HG03097 (cell line): ENCODE measurements around the gene RASAL2.

Experiments used
- ATAC-seq: cut with Tn5 transposase; IDR thresholded peaks from one replicate; pipeline ENCODE4 v1.9.1; 2021; ENCODE audit not compliant: unreplicated experiment, low FRiP score

Gene RASAL2

DNA sequence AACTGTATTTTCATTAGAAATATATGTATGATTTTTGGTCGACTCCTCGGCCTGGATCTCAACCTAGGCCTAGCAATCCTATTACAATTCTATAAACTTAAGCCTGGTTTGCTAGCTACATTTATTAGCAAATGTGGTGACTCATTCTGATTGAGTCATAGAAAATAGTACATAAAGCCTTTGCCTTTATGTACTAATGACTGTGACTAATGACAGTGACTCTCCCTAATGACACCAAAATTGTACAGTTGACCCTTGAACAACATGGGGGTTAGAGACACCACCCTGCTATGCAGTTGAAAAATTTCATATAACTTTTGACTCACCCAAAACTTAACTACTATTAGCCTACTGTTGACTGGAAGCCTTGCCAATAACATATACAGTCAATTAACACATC, 324.0 kb downstream of the RASAL2 start:
- no peak for ATAC-seq

DNA sequence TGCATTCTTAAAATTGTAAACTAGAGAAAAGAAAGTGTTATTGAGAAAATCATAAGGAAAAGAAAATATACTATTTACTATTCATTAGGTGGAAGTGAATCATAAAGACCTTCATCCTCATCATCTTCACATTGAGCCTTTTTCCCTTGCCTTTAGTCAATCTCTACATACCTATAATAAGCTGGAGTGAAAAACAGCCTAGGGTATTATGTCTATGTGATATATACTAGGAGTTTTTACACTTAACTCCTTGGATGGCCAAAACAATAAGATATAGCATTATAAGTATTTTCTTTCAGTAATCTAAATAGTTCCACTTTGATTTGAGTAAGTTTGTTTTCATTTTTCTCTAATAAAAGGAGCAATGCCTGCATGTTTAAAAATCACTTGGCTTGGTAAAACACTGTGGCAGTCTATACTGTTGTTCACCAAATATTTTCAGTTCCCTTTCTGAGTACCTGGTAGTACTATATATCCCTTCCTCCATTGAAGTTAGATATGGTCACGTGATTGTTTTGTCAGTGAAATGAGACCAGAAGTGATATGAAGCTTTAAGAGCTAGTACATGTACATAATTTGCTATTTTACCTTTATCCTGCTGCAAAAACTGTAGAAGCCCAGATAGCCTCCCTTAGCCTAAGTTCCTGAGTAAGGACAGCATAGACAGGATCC, 324.5 kb downstream of the RASAL2 start:
- peak; percentile 88 for ATAC-seq

DNA sequence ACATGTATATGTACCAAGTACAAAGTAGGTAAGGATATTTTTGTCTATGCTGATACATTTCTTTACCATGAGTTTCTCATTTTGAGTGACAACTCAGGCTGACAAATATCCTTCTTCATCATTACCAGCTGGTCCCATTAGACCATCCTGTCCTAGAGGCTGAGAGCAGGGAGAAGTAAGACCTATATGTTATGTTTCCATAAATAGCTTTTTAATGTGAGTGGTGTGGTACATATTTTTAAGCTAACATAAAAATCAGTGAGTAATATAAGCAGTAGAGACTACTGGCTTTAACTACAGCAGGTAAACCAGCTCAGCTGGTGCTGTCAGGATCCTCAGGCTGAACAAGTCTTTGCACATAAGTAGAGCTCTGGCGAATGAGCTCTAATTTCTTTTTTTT, 340.5 kb downstream of the RASAL2 start:
- no peak for ATAC-seq

DNA sequence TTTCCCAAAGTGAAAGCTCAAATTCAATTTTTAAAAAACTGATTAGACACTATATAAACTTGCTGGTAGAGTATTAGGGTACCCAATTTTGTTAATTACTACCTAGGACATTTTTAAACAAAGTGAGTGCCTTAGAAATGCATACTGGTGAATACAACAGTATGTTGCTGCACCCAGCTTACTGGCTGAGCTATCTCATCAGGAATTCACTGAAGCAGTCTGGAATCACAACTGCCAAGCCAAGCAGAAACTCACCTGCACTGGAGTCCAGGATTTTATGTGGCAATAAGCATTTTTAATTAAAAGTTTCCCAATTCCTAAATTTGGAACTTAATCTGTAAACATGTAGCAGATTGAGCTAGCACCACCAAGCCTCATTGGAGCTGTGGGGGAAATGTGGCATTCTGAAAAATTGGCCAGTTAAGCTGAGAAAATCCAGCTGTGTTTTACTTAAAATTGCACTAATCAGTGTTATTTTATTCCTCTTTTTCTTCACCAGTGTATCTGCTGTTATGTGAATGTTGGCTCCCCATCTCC, 341.1 kb downstream of the RASAL2 start:
- ATAC-seq = no peak

DNA sequence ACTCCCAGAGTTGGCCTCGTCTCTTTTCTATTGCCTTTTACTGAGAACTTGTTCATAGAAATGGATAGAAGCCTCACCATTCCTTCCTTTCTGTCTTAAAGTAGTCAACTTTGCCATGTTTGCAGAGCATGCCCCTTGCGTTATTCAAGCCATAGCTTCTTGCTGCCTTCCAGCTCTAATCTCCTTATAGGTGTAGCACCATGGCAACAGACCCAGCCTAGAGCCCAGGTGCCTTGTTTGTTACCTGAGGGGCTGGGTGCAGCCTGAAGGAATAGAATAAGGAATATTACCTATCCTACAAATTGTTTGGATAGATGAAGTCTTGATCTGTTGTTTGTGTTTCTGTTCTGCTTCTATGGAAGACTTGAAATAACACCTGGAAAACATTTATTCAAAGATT, 343.0 kb downstream of the RASAL2 start:
- no peak for ATAC-seq

DNA sequence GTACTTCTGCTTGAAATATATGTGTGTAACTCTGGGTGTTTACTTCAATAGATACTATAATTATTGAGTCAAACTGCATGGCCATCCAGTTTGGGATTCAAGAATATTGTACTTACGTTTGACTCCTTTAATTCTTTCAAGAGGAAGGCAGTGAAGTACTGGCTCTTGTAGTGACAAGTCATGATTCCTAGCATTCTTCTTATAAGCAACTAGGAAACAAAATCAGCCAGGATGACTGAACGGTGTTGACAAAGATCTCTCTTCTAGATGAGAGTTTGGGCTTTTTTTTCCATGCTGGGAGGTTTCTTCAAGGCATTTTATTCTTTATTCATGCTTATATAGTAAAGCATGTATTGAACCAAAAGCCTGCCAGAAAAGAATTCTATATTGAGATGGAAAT, 344.5 kb downstream of the RASAL2 start:
- ATAC-seq = no peak

DNA sequence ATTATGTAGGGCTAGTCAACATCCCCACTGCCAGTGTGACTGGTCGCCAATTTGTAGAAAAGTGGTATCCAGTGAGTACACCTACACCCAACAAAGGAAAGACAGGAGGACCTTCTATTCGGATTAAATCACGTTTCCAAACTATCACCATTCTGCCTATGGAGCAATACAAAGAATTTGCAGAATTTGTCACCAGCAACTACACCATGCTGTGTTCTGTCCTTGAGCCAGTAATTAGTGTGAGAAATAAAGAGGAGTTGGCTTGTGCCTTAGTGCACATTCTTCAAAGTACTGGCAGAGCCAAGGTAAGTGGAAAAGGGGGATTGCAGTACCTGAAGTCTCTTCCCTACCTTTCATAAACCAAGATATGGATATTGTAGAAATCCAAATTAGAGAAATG, 349.0 kb downstream of the RASAL2 start:
- ATAC-seq = no peak

DNA sequence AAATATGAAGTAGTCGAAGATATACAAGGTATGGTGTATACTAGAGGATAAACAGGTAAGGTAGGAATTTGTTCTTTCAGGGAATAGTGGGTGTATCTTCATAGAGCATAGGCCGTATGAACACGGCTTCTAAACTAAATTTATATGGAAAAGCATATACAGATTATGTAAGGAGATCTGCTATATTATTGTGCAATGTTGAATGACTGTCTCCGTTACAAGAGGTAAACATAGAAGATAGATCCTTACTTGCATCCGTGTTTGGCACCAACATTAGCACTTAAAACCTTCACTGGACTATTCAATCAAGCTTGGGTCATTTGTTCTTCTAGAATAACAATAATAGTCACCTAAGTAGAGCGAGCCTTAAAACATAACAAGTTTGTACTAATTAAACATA, 357.0 kb downstream of the RASAL2 start:
- ATAC-seq = no peak

DNA sequence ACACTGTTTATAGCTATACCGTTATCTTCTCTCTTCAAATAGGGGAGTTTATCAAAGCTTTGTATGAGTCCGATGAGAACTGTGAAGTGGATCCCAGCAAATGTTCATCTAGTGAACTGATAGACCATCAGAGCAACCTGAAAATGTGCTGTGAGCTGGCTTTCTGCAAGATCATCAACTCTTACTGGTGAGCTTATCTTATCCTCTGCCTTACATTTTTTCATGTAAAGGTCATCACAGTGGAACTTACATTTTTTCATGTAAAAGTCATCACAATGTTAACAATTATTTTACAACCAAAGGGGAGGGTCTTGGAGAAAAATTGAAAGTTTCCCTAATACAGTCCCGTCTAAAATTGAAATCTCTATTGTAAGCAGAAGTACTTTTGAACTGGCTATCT, 357.6 kb downstream of the RASAL2 start:
- ATAC-seq = no peak

DNA sequence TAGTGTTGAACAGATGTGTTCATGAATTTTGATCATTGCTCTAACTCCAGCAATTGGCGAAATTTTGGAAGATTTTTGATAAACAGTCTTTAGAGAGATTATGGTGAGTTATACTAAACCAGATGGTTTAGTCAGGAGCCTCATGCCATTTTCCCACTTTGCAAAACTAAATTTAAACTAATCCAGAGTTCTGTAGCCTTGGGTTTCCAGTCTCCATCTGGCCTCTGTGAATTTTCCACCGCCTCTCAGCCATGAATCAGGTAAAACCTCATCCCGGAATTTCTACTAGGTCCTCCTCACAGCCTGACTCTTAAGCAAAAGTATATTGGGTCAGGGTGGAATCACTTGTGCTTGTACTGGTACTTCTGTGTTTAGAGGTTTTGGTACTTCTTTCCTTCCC, 358.1 kb downstream of the RASAL2 start:
- no peak for ATAC-seq

DNA sequence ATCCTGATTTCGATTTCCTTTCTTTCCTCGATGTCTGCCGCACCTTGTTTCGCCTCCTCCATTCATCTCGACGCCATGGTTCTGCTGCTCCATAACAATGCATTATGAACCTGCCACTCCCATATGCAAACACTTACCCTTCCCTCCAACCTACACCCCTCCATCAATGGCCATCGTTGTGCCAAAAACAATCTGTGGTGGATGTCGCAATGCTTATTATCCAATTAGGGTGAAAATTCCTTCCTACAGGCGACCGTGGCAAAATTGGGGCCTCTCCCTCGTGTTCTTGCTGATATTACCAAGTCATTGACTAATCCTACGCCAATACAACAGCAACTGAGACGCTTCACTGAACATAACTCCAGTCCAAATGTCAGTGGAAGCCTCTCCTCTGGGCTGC, 362.6 kb downstream of the RASAL2 start:
- no peak for ATAC-seq

DNA sequence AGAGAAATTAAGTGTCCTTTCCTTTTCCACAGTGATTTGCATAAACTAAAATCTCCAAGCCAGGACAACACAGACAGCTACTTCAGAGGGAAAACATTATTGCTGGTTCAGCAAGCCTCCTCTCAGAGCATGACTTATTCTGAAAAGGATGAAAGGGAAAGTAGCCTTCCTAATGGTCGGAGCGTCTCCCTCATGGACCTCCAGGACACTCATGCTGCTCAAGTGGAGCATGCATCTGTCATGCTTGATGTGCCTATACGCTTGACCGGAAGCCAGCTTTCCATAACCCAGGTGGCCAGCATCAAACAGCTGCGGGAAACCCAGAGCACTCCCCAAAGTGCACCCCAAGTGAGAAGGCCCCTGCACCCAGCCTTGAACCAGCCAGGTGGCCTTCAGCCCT, 363.7 kb downstream of the RASAL2 start:
- no peak for ATAC-seq

DNA sequence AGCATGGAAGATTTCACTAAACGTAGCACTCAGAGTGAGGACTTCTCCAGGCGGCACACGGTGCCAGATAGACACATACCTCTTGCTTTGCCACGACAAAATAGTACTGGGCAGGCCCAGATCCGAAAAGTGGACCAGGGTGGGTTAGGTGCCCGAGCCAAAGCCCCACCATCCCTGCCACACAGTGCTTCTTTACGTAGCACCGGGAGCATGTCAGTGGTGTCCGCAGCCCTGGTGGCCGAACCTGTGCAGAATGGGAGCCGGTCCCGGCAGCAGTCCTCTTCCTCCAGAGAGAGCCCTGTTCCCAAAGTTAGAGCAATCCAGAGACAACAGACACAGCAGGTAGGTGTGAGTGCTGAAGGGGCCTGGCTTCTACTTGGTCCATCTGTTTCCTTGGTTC, 364.3 kb downstream of the RASAL2 start:
- ATAC-seq = no peak

DNA sequence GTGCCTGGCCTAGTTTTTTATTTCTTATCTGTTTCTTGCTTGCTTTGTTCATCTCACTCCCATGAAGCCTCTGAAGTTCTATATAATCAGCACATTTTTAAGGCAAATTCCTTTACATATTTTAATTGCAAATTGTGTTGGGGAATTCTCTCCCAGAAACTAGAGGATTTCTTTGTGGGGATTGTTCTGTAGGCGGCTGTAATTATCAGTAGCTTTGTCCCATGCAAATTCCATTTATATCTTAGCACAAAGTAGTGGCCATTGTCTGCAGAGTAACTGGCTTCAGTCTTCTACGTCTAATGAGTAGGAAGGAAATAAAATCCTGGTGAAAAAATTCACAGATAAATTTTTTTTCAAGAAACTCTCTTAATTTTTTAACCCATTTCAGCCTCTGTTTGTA, 367.2 kb downstream of the RASAL2 start:
- ATAC-seq = no peak

DNA sequence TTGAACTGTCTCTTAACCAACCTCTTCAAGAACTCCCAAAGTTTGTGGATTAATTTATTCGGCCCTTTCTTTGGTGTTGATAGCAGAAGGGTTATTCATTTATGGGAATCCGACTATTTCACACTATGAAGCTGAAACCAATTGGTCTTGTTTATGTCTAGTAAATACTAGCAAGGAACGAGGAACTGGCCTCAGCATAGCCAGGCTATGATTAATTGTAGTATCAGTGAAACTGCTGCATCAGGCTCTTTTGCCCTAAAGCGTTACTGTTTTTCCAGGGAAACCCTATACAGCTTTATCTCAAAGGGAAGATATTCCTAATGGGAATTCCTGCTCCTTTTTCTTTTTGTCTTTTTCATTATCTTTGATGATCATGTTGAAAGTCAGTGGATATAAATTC, 367.8 kb downstream of the RASAL2 start:
- no peak for ATAC-seq

DNA sequence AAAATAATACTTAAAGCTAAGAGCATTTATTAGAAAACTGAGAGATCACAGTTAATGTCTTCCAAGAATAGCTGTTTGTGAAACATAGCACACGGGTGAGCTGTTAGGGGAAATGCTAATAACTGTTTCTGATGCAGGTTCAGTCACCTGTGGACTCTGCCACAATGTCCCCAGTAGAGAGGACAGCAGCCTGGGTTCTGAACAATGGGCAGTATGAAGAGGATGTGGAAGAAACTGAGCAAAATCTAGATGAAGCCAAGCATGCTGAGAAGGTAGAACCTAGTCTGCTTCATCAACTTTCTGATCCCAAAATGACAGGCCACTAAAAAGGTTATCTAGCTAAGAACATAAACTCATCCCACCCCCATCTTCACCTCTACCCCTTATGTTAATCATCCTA, 370.2 kb downstream of the RASAL2 start:
- ATAC-seq = no peak

DNA sequence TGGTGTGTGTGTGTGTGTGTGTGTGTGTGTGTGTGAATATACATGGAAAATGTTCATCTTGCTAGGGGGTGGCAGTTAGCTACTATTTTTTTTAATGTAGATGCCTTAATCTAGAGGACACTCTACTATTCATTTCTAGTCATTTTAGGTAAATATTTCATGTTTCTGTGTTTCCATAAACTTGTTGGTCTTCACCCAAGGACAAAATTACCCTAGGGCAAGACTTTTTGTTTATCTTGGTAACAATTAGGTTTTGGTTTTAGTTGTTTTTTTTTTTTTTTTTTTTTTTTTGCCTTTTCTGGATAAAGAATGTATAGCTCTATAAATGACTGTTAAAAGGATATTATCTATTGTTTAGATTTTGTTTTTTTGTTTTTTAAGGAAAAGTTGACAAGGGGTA, 370.7 kb downstream of the RASAL2 start:
- ATAC-seq = no peak

DNA sequence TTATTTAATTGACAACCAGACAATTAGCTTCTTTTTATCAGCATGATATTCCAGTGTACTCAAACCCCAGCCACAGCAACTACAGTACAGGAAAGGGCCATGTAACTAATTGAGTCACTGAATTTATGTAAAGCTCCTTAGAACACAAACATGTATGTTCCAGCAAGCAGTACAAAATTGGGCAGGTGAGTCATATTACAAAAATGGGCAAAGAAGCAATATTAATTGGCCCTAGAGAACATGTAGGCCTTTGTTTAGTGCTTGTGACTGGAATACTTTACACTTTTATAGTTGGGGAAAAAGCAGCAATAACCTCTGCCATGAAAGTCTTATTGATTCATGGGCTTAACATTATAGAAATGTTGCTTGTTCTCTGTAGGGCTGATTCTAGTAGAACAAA, 371.1 kb downstream of the RASAL2 start:
- ATAC-seq = no peak

DNA sequence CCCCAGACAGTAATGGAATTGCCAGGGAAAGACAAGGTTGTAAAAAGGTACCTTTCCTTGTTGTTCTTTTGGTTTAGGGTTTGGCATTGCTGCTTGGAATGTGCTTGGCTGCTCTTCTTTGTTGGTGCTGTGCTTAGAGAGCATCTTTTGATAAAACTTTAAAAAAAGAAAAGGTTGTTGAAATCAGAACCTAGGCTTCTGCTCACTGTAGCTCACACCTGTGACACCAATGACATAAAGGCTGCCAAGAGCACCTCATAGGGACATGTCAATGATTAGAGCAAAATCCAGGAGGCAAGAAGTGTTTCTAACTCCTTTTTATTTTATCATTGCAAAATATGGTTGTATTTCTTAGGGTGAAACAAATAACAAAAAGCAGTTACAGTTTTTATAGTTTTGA, 373.9 kb downstream of the RASAL2 start:
- ATAC-seq = no peak

DNA sequence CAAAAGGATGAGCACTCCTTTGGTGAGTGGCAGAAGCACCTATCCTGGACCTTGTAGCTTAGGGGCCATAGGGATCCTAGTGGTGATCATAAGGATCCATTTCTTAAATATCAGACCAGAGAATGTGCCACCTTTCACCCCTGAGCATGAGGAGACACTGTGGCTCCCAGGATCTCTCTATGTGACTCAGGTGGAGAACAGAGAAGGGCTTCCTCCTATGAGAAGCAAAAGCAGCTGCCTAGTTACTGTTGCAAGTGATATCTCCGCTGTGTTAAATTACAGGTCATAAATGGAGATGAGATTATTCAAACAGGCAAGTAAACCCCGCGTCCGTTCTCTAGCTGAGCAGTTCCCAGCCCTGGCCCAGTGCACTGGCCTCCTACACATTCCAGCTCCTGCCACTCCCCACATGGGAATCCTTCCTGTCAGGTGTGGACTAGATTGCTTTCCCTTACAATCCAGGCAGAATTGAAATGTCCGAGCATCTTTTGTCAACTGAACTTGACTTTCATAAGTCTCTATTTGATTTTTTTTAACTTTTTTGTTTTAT, 376.6 kb downstream of the RASAL2 start:
- ATAC-seq = no peak

DNA sequence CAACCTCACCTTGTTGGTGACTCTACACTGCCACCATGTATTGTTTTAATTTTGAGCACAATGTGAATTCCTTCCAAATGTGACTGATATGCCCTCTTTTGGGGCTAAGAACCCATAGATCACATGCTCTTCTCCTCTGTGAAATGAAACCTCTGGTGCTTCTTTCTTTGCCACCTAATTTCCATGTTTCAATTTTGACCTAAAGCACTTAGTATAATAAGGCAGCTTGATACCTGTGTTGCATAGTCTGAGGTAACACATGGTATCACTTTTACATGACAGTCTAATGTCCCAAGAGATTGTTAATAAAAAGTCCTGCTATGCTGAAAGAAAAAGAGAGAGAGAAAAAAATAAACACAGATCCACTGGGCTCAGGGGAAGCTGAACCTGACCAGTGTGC, 378.6 kb downstream of the RASAL2 start:
- no peak for ATAC-seq

DNA sequence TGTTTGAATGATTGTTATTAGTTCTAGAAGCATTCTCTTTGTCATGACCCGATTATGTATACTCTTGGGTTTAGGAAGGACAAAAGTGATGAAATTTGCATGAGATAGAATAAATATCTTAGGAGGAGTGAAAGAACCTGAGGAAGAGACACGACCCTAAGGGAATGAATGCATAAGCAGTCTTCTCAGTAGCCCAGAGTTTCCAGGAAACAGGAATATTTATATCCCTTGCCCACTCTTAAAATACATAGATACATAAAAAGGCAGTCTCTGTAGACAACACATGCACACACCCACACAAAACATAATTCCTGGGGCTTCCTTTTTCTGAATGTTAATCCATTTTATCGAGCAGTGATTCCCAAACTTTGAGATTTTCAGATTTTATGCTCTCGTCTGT, 383.5 kb downstream of the RASAL2 start:
- ATAC-seq = no peak

DNA sequence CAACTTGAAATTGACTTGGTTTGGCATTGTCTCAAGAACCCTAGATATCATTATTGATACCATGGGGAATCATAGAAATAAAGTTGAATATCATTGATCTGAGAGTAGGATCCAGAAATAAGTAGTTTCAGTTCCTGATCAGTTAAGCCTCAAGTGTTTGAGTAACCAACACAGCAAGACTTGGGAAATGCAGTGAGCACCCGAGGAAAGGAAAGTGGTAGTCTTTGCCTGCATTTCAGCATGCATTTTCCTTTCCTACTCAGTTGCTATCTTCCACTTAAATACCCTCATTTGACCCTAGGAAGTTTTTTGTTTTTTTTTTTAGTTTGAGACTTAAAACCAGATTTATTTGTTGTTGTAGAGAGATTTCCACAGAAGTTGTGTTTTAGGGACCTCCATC, 383.9 kb downstream of the RASAL2 start:
- ATAC-seq = no peak
